GM21786 (cell line): ENCODE data around the gene SPATS2L.

ENCODE experiments used
- ATAC-seq: cut with Tn5 transposase; IDR thresholded peaks from one replicate; pipeline ENCODE4 v1.9.1; 2021; ENCODE audit not compliant: unreplicated experiment

The SPATS2L gene

DNA sequence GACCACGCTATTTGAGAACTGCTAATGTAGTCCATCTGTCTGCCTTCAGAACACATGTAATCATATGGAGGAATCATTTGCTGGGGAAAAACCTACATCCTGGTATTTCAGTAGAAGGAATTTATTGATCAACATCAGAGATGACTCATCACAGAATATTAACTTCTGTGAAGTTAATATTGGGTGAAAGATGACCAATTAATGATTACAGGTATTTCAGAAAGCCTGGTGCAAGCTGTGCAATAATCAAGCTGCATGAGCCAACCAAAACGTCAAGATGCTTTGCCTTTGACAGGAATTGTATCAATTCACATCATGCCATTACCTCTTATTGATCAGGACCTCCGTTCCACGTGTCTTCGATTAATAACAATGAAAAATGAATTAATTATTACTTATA is 9.4 kb upstream of the SPATS2L start:
- no peak for ATAC-seq

DNA sequence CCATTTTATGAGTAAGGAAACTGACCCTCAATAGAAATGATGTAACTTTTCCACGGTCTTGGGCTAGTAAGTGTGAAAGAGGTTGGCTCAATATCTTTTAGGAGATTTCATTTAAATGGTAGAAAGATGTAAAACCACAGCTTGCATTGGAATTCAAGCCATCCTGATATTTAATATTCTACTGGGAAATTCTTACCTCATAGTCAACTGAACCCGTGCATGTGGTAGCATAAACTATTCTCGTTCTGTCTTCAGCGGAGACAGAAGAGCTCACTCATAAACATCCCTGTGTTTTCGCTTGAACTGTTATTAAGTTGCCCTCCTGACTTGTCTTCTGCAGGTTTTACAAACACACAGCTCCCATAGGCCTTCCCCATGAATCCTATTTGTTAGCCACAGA is 8.5 kb upstream of the SPATS2L start:
- ATAC-seq, result no peak

DNA sequence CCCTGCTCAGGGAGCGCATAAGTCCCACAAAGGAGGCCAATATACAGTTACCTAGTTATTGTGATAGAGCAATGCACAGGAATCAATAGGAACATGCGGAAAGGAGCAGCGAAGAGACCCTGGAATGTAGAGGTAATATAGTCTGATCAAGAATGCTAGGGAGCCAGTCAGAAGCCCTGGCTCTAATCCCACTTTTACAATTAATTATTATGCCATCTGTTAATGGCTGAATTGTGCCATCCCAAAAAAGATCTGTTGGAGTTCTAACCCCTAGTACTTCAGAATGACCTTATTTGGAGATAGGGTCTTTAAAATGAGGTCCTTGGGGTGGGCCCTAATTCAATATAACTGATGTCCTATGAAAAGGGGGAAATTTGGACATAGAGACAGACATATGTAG is 7.7 kb upstream of the SPATS2L start:
- ATAC-seq, result no peak

DNA sequence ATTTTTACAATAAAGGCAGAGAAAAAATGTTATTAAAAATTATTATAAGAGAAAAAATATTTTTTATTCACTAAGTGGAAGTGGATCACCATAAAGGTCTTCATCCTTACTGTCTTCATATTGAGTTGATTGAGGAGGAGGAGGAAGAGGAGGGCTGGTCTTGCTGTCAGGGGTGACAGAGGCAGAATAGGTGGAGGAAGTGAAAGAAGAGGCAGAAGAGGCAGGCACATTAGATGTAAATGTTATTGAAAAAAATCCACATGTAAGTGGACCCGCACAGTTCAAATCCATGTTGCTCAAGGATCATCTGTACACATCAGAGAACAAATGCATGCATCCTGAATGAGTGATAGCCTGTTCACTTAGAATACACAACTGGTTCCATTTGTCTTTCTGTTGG is 6.4 kb upstream of the SPATS2L start:
- no peak for ATAC-seq

DNA sequence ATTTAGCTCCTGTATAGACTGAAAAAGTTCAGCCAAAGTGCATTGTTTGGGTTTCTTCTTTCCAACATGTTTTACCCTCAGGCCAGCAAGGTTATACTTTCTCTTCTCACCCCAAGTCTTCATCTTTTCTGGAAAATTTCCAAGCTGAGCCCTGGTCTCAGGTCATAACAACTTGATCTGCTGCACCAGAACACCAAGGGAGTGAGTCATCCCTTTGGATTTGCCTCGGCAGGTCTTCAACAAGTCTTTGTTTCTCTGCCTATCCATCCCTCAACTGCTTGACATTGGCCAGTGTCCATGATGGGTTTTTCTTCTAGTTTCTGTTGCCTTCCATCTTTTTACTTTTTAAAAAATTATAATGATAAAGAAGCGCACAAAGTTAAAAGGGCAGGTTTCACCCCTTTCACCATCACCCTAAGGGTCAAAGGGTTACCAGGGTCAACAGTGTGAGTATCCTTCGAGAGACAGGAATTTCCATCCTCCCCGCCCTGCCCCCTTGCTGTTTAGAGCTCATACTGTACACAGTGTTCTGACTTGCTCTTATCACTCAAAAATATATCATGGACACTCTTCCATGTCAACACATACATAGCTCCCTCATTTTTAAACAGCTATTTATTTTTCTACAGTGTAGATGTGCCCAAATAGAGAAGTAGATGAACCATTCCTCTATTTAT is 5.7 kb upstream of the SPATS2L start:
- ATAC-seq, result no peak

DNA sequence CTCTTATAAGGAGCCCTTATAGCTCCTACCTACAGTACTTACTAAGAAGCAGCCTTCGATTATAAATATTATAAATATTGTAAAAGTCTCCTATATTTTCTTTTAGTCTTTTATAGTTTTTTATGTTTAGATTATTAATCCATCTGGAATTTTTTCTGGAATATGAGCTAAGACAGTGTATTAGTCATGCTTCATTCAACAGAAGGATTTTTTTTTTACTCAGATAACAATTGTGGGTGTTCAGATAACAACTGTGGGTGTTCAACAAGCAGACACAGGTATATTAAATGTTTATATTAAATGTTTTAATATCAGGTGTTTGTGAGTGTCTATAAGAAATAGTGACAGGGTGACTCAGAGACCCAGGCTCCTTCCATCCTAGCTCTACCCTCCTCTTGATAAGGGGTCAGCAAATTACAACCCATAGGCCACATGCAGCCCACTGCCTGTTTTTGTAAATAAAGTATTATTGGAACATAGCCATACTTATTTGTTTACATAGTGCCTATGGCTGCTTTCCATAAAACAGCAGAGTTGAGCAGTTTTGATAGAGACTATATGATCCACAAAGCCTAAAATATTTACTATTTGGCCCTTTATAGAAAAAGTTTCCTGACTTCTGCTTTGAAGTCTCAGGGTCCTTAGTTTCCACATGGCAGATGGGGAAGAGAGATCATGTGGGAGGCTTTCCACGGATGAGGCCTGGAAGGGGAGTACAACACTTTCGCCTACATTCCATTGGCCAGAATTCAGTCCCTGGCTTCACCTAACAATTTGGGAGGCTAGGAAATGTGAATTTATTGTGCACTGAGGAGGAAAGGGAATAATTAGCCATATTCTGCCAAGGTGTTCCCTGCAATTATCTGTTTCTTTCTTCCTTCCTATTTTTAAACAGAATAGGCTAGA is 4.3 kb upstream of the SPATS2L start:
- no peak for ATAC-seq

DNA sequence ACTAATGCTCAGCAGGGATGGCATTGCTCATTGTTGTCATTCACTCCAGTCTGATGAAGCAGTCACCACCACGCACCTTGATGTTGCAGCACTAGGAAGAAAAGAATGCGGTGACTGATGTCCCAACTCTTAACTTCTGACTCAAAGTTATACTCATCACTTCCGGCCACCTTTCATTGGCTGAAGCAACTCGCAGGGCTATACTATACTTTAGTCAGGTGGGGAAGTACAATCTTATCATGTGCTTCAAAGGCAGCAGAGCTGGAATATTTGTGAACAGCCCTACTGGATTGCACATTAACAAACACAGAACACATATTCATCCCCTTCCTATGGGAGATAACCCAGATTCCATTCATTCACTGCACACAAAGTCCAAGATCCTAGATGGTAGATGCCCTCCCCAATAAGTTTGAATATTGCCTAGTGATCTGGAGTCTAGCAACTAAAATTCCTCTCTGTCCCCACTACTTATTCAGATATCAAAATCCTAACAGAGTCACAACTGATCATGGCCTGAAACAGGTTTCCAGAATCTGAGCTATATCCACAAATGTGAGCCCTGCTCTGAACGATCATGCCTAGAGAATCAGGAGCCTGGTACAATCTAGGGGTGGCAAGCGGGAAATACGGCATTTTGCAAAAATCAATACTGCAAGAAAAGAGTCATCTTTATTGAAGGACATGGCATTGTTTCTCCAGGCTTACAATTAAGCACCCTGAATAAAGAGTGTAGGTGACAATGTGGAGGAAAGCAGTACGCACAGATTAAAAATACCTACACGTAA is 3.4 kb upstream of the SPATS2L start:
- no peak for ATAC-seq

DNA sequence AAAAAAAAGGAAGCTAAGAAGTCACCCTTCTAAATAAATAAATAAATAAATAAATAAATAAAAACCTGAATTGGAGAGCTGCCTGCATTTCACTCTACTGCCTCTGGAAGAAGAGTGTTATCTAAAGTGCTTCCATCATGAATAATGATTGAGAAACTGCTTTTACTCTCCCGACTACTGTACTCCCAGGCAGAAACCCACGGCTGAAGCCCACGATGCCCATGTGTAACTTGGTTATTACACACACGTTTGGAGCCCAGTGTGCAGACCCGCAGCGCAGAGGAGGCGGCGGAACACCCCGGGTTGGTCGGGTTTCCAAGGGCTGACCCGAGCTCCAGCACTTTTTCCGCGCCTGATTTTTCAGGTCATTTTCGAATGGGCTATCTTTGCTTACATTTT is 697 bp upstream of the SPATS2L start:
- no peak for ATAC-seq

DNA sequence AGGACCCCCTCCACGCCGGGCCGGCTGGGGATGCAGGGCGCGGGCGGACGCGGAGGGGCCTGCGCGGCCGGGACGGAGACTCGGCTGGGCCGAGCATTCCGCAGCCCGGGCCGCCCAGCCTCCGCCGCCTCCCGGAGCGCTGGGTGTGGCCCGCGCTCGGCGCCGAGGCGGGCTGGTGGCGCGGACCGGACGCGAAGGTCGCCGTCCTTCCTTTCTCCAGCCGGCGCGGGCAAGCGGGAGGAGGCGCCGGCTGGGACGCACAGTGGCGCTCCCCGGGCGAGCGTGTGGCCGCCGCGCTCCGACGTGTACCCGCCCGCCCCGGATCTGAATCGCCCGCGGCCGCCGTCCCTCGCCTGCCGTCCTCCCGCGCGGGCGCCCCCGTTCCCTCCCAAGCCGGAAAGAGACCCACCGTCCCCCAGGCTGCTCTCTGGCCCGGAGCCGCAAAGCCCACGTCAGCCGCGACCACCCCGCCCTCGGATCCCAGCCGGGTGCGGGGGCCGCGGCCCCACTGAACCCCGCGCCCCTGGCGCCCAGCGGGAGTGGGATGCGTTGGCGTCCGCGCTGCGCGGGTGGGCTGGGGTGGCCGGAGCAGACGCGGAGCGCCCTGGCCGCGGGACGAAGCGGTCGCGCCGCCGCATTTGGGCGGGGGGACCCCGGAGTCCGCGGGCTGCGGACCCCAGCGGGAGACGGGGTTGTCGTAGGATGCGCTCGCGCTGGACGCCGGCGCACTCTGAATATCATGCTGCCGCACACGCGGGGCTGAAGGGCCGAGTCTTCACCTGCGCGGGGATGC is 634 bp downstream of the SPATS2L start:
- peak; percentile 47 for ATAC-seq

DNA sequence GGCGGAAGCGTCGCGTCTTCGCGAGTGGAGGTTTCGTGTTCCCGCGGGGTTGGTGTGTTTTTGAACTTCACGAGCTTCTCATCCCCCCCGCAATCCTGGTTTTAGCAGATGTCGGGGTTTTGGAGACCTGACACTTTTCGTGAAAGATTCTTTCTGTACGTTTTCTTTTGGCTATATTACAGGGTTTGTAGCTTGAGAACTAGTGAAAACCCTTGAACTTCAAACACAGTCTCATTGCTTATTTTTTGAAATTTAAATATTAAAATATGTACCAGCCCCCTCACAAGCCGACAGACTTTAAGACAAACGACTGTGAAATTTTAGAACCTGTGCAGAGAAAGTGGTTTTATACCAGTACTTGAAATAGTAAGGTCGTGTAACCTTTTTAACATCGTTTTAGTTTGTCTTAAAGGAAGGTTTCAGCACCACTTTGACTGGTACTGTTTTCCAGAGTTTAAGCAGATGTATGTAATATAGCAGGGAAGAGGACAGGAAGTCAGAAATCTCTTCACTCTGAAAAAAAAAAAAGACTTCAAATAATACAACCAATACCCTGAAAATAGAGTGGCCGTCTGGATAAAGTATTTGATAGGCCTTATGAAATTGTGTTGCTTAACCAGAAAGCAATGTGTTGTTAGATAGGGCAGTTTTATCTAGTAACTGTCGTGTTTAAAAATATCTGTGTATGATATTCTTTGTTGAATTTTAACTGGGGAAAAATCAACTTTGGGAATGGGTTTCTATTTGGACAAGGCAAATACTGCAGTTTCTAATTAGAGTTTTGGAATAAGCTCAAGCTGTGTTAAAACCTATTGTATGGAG is 1.4 kb downstream of the SPATS2L start:
- ATAC-seq, result no peak

DNA sequence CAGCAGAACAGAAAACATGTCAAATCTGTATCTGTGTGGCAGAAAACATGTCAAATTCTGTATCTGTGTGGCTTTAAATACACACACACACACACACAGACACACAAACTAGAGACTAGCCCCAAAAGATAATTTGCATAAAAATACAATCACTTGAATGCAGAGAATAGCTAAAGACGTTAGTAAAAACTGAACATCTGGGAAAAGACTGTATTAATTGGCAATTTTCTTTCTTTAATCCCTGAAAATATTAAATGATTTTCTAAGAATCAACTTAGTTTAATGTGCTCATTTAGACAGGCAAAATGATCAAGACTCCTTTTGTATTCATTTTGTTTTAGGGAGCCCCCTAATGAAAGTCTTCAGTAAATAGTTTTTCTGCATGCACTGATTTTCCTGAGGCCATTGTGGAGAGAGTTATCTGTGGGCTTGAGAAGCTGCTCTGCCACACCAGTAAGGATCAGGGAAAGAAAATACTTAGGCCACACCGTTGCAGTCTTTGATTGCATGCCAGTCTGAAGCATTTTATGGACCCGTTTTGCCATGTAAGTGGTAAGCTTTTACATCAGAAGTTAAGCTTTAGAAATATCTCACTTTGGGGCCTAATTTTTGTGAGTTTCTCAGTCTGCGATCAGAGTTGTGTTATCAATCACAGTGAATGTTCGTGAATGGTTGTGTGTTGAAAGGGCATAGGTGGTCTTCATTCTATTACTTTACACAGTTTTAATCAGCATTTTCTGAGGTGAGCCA is 2.2 kb downstream of the SPATS2L start:
- ATAC-seq, result no peak

DNA sequence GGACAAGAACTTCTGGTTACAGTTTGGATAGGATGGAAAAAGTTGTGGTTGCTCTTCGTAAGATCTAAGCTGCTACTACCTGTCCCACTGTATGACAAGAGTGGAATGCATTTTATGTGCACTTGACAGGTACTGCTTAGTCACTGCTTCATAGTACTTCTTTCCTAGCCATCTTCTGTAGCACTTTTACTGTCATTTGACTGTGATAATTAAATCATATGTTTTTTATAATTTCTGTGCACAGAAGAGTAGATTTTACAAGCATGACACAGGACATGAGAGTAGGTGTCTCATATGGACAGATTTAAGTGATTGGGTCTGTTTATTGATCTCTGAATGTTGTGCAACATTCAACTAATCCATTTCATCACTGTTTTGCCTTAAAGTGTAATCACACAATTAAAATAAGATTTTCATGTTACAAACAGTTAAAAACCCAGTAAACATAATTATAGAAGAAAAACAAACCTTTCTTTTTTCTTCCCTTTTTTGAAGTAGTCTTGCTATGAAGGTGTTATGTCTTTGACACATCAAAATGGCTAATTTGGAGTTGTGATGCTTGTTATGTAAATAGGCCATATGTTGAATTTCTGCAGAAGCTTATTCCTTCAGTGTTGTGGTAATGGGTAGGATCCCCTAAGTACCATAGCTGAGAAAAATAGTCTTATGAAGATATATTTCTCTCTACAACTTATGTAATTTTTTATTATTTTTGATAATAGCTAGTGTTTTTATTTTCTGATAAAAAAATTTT is 3.0 kb downstream of the SPATS2L start:
- no peak for ATAC-seq

DNA sequence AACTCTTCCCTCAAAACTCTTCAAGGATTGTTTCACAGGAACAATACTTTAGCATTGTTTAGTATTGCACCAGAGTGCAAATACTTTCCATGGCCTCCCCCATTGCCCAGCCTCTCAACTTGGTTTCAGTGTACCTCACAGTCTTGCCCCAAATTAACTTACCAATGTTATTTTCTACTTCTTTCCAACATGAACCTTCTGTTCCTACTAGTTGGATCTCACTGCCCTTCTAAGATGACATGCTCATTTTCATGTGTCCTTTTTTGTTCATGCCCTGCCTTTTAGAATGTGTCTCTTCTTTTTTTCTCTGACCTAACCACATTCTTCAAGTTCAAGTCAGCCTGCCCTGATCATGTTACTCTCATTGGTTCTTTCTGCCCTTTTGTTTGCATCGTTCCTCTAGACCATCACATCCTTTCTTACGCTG is 4.1 kb downstream of the SPATS2L start:
- ATAC-seq, result no peak

DNA sequence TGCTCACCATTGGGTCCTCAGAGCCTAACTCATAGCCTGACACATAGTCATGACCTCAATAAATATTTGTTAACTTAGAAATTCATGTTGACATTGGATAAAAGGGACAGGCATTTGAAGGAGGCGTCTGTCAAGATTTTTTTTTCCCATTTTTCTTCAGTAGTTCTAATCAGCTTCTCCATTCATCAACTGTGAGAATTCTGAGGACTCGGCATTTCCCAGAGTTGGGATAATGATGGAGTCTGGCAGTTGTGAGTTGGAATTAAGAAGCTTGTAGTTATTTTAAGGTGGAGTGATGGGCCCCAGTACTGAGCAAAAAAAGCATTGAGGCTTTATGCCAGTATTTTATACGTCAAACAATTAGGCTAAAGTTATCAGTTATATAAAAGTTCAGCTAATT is 4.6 kb downstream of the SPATS2L start:
- no peak for ATAC-seq

DNA sequence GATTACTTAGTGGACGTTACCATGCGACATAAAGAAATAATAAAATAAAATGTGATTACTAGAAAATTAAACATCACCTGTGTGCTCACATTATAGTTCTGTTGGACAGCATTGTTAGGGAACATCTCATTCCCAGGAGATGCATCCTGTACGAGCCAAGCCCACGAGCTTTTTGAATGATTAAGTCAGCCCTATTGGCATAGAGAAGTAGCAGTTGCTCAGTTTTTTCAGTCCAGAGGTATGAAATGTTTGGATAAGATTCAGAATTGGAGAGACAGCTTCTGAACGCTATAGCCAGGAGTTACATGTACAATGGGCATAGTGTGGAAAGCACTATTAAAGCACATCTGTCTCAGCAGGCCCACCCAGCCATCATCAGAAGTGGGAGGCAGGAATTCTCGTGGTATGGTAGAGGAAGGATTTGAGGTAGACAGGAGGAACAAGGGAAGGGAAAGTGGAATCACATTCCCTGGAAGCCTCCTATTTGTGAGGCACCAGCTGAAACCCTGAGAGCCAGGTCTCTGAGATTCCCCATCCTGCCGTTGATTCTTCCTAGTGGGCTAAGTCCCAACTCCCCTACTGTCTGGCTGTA is 8.6 kb downstream of the SPATS2L start:
- no peak for ATAC-seq

DNA sequence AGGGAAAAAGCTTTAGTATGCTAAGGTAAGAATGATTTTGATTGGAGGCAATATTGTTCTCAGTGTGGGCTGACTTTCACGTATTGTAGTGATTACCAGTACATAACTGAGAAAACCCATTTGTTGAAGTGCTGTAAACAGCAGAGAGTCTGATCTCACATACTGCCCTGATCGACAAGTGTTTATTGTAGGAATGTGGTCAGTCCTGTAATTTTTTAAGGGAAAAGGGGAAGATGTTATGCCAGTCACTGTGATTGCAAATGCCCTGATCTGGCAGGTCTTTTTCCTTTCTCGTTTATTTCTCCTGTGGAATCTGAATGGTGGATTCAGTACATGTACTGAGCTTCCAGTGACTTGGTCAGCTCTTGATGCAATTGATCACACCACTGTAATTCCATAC is 11.5 kb downstream of the SPATS2L start:
- ATAC-seq, result no peak

DNA sequence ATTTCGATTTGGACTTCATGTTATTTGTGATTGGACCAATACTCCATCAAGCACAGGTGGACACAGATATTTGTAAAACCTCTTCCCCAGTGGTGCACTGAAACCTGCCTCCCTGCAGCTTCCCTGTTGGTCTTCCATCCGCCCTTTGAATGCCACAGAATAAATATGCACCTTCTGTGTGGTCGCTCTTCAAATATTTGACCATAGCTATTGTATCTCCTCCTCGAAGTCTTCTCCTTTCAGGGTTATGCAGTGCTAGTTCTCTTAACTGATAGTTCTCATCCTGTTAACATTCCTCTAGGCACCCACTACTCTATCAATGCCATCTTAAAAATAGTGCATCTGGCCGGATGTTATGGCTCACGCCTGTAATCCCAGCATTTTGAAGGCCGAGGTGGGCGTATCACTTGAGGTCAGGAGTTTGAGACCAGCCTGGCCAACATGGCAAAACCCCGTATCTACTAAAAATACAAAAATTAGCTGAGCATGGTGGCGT is 12.5 kb downstream of the SPATS2L start:
- no peak for ATAC-seq
